Endometrial microvascular endothelial cells (primary cell): Measurements from ENCODE around the gene CYB5RL. TPM values are rescaled to one million over a fixed set of nuclear protein-coding genes. Genes with fewer than 3 reads are reported as not detected.
"Not testable (repeated sequence)": the region's sequence is repeated elsewhere in the genome, so short reads cannot be mapped to it uniquely, and the experiment has no call there.

Source experiments
- in situ Hi-C: cut with HindIII; loops from 2 replicates; pipeline ENCODE4 v1.10.0; 2017; ENCODE audit warnings: low sequenced_read_pairs, low pct_unique_long_range_greater_than_20kb; ENCODE audit errors: inconsistent ontology term
- total RNA-seq: library from RNA; depleted of rRNA; stranded (reverse); fragments of >200 nt; gene quantifications from one replicate; pipeline ENCODE4 v1.2.3, GENCODE V29; 2015; ENCODE audit errors: inconsistent ontology term

Gene CYB5RL, protein sequence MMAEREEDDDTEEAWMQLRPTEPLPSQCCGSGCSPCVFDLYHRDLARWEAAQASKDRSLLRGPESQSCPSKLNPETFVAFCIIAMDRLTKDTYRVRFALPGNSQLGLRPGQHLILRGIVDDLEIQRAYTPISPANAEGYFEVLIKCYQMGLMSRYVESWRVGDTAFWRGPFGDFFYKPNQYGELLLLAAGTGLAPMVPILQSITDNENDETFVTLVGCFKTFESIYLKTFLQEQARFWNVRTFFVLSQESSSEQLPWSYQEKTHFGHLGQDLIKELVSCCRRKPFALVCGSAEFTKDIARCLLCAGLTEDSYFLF
- 7.3 TPM for total RNA-seq

DNA sequence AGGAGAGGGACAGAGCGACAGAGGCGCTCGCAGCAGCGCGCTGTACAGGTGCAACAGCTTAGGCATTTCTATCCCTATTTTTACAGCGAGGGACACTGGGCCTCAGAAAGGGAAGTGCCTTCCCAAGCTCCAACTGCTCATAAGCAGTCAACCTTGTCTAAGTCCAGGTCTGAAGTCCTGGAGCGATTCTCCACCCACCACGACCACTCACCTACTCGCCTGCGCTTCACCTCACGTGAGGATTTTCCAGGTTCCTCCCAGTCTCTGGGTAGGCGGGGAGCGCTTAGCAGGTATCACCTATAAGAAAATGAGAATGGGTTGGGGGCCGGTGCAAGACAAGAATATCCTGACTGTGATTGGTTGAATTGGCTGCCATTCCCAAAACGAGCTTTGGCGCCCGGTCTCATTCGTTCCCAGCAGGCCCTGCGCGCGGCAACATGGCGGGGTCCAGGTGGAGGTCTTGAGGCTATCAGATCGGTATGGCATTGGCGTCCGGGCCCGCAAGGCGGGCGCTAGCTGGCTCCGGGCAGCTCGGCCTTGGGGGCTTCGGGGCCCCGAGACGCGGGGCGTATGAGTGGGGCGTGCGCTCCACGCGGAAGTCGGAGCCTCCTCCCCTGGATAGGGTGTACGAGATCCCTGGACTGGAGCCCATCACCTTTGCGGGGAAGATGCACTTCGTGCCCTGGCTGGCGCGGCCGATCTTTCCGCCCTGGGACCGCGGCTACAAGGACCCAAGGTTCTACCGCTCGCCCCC is at the start of gene CYB5RL, which contains the start of gene MRPL37:
Gene CYB5RL (minus strand): TSS at position 266 of the 754 bp plus-strand sequence. CDS start 4,414 bp downstream, outside the sequence.
Gene MRPL37 (plus strand): TSS at position 403 of the 754 bp plus-strand sequence. CDS start 77 bp downstream, at position 480.
- in situ Hi-C loops = no loop called here

DNA sequence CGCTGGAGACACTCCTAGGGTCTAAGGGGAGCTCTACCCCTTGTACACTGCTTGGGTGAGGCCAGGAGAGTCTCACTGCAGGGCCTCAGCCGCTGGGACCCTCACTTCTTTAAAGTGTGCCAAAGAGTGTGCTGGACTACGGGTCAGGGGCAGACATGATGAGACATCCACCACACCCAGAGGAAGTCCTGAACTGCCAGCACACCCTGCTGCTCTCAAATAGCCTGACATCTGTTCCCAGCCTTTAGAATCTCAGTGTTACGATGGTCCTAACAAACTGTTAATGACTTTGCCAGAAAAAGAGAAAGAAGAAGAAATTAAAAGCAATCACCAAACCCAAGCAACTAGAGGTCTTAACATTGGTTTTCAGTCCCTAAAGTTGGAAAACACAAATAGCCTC is 49.1 kb upstream of the CYB5RL start:
- in situ Hi-C loops = no loop called here

DNA sequence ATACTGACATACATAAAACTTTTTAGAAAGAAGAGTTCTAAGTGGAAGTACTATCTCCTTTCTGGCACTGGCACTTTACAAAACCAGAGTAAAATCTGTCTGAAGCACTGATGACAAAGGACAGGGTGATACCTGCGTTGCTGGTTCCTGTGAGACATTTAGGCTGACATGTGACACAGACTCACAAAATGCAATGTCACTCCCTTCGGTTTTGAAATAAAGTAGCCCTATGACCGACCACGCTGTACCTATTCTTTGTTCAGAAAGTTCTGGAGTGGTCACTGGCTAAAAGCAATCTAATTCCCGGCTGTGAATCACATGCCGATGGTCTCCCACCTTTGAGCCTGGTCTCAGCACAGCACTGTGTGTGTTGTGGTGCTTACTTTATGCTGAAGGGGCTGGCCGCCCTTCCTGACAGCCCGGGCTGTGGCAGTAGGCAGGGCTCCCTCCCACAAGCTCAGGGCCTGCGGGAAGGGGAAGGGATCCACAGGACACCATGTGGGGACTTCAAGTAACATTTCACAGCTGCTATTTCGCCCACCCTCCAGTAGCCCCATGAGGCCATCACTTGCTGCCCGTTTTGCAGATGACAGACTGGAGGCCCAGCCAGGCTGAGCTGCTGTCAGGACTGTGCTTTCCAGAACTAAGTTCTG is 48.2 kb upstream of the CYB5RL start:
- in situ Hi-C loops = no loop called here

DNA sequence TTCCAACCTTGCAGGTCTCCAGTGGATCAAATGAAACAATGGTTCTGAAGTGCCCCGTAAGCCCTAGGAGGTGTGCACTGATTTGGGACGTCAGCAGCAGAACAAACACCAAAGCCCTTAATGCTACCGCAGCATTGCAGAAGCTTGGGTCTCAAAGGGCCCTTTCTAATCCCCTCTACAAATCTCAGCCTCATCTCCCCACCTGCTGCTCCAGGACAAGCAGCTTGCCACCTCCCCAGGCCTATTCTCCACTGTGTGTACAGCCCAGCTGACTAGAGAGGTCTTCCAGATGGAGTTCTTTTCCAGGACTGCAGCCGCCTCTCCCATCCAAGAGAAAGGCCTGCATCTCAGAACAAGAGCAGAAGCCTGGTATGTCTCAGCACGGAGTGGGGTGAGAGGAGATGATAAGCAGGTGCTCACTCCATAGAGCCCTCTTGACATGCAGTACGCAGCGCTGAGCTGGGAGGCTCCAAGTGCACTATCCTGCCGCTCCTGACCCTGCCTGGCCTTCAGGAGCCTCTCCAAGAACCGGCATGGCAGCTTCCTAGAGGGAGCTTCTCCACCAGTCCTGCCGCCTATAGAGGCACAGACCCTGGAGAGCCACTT is 46.4 kb upstream of the CYB5RL start:
- in situ Hi-C loops = no loop called here

DNA sequence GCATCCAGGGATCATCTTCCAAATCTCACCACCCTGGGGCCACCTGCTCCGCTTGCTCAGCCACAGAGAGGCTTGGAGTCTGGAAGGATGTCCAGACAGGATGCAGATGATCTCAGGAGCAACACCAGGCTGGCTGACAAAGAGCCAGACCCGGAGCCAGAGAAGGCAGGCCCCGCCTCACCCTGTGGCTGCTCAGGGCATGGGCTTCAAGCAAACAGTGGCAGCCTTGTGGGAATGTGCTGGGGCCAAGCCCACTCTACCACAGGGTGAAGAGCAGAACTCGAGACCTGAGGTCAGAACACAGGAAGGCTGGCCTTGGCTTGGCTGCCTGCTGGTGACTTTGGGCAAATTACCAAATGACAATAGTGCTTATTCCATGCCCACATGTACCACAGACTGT is 45.7 kb upstream of the CYB5RL start:
- in situ Hi-C loops = no loop called here

DNA sequence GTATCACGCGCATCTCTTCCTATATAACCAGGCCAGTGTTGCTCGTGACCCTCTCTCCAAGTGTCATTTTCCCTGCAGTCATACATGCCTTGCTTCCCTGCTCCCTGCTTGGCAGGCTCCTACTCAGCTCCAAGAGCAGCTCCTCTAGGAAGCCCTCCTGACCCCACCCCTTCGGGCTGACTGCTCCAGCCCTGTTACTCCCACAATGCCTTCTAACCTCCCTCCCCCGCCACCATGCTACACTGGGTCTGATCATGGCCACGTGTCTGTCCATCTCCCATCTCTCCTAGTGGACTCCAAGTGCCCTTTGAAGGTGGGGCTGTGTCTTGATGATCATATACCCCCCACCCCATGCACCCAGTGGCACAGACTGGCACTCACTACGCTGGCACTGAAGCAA is 44.8 kb upstream of the CYB5RL start:
- in situ Hi-C loops = no loop called here

DNA sequence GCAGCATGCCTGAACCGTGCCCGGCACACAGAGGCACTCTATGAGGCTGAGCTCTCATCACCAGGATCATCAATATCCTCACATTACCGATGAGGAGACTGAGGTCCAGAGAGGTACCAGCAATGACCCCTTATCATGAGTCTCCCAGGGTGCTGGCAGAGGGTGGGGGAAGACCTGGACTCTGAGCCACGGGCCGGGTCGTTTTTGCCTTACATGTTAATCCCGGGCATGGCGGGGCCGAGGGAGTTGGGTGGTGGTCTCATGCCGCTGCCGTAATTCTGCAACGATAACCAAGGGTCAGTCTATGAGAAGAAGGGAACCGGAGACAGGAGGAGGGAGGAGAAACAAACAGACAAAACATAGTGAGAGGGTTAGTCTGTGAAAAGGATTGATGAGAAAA is 43.2 kb upstream of the CYB5RL start:
- in situ Hi-C loops = no loop called here

DNA sequence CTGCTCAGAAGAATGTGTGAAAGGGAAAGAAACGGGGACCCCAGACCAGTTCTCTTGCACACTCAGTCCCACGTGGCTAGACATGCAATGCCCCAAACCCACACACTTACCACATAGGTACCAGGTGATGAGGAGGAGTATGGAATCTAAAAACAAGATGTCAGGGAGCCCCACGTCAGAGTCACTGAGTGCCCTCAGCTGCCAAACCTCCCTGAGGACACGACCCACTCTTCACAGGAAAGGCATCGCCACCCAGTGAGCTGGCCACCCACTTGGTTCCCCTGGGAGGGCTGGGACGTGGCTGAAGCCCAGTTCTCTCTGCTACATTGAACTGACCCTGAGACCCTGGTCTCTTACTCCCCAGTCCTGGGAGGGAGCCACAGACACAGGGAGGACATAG is 41.5 kb upstream of the CYB5RL start:
- in situ Hi-C loops = no loop called here

DNA sequence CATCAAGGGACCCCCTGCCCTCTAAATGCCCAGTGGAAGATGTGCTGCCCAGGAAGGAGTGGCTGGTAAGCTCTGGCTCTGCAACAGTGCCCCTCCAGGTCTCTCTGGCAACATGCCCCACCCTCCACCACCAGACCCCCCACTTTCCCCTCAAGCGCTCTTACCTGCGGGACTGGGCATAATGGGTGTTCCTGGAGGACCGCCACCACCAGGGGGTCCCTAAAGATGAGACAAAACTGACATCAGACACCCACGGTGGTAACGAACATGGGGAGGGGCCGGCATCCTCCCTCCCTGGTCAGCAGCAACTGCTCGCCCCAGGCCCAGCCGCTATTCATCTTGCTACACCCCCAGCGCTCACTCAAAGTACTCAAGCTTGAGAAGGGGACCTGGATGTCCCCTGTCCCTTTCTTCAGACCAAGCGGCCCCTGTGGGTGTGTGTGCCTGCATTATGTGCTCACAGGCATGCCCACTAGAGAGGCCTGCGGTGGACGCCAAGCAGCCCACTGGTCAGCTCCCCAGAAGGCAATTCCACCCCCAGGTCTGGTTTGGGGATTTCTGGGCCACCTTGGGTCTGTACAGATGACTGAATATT is 41.0 kb upstream of the CYB5RL start:
- in situ Hi-C loops = no loop called here

DNA sequence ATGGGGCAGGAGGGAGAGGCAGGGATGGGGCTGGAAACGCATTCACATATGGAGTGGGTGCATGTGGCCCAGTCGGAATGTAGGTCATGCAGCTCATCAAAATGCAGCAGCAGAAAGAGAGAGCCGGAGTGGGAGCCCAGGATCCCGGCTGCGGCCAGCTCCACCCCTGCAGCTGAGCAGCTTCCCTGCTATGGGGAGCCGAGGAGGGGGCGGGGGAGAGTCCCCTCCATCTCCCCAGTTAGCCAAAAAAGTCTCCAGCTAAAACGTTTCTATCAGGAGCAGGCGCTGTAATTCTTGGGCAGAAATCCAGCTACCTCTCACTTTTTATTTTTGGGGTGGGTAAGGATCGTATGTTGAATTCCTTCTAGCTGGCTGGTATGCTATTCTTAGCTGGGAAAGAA is 39.8 kb upstream of the CYB5RL start:
- in situ Hi-C loops = no loop called here

DNA sequence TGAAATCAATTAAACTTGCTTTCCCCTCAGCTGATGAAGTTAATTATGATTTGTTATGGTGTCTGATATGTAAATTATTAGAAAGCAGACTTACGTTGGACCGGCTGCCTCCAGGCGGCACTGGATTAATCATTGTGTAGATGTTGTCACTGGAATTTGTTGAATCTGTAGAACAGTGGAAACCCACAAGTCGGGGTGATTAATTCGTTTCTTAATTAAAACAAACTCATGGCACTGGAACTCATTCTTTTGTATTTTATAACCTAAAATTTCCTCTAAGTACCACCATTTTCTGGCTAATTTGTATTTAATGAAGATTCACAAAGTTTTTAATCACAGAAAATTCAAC is 39.2 kb upstream of the CYB5RL start:
- in situ Hi-C loops = no loop called here

DNA sequence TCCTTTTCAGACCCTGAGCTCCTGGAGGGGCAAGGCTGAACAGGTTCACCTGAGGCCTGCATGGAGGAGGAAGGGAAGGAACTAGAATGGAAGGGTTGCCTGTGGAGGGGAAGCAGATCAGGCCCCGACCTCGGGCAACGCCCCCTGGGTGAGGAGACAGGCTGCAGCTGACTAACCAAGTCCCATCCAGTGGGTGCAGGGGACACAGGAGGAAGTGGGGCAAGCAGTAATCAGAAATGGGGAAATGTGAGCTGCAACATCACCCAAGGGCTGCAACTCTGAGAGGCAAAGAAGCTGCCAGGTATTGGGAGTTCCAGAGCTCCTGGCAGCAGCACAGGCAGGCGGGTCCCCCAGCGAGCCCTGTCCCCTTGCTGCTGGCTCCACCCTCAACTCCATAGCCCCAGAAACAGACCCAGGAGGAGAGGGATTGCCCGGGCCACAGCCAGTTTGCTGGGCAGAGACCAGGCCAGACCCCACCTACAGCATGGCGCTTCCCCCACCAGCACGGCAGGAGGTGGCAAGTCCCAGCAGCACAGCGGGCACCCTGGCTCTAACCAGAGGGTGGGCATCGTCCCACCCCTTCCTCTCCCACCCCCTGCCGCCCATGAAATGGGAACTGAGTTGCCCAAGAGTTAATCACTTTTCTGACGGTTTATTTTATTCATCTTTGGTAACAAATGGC is 38.7 kb upstream of the CYB5RL start:
- in situ Hi-C loops = no loop called here

DNA sequence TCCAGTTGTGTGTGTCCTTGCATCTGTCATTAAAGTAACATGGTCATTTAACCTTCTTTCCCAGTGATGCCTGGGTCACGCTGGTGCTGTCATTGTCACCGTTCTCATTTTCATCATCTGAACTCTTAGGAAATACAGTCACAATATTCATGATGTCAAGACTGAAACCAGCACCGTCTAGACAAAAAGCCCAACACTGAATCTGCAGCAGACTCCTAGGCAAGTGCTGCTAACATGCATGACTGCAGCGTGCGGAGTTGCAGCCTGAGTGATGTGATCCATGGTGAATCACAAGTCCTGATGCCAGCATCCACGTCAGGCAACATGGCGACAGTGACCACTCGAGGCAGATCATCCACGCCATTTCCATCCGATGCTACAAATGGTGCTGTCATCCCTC is 37.8 kb upstream of the CYB5RL start:
- in situ Hi-C loops = no loop called here

DNA sequence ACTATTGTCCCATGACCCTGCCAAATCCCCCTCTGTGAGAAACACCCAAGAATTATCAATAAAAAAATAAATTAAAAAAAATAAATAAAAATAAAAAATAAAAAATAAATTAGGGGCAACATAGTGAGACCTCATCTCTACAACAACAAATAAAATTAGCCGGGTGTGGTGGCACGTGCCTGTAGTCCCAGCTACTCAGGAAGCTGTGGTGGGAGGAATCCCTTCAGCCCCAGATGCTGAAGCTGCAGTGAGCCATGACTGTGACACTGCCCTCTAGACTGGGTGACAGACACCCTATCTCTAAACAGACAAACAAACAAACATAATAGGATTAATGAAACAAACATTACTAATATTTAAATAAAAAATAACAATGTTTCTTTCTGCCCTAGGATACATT is 34.5 kb upstream of the CYB5RL start:
- in situ Hi-C loops = no loop called here

DNA sequence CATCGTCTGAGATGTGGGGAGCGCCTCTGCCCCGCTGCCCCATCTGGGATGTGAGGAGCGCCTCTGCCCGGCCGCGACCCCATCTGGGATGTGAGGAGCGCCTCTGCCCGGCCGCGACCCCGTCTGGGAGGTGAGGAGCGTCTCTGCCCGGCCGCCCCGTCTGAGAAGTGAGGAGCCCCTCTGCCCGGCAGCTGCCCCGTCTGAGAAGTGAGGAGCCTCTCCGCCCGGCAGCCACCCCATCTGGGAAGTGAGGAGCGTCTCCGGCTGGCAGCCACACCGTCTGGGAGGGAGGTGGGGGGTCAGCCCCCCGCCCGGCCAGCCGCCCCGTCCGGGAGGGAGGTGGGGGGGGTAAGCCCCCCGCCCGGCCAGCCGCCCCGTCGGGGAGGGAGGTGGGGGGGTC is 33.4 kb upstream of the CYB5RL start:
- in situ Hi-C loops = not testable (repeated sequence)

DNA sequence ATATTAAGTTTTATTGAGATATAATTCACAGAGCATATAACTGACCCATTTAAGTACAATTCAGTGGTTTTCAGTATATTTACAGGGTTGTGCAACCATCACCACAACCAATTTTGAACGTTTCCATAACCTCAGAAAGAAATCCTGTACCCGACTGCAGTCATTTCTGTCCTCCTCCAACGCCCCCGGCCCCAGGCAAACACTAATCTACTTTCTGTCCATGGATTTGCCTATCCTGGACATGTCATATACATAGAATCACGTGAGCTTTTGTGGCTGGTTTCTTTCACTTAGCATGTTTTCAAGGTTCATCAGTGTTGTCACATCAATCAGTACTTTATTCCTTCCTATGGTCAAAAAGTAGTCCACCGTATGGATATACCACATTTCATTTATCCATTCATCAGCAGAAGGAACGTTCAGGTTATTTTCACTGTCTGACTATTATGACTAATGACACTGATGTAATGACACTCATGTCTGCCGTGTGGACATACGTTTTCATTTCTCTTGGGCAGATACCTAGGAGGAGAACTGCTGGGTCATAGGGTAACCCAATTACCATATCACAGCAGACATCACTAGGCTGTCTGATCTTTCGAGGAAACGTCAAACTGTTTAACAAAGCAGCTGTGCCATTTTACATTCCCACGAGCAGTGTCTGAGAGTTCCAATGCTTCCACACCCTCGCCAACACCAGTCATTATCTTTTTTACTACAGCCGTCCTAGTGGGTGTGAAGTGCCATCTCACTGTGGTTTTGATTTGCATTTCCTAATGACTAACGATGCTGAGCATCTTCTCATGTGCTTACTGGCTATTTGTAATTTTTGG is 30.9 kb upstream of the CYB5RL start:
- in situ Hi-C loops = no loop called here

DNA sequence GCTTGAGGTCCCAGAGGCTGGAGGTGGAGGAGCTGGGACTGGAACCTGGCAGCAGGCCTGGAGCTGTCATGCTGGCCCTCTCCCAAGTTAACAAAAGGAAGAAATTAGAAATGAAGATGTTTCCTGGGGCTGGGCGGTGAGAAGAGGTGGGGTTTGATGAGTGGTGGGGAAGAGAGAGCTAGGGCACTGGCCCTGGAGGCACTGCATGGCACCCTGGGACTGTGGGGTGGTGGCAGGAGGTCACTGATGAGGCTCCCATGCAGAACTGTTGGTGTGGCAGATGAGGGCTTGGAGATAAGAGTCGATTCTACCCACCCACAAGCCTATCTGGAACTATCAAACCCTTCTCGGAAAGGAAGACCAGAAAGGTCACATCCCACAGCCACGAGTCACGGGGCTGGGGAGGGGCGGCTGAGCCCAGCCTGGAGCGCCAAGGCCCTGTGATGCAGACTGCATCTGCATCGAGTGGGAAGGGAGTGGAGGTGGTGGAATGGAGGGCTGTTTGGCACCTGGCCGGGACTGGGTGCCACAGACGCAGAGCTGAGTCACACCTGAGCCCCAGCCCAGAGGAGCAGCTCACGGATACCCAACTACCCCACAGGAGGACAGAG is 29.6 kb upstream of the CYB5RL start:
- in situ Hi-C loops = no loop called here
